GM12878 (cell line): ENCODE measurements around the gene KRTAP10-3.

Experiments used
- CBX3 ChIP-seq: fragments of 200-600 bp; sonication (generic); IDR thresholded peaks from 2 replicates; pipeline ENCODE4 v1.6.1; 2016; ENCODE audit warnings: low read depth, borderline replicate concordance
- CEBPB ChIP-seq, 2 experiments: fragments of 150-350 bp in 1 of 2; IDR thresholded peaks; 2 replicates each; pipeline ENCODE4 v1.6.1; 2012 to 2014; ENCODE audit warnings: low read depth in 2 of 2, low read length in 2 of 2, borderline replicate concordance in 1 of 2, inconsistent platforms in 1 of 2
- CTCF ChIP-seq, 3 experiments: IDR thresholded peaks in 2 of 3; conservative IDR thresholded peaks in 1 of 3; 2 replicates each; pipeline ENCODE4 v1.5.1; 2011; ENCODE audit warnings: low read depth in 3 of 3, low read length in 3 of 3, mild to moderate bottlenecking in 3 of 3, control low read depth in 2 of 3, moderate library complexity in 2 of 3, inconsistent platforms in 1 of 3, mixed read lengths in 1 of 3; ENCODE audit not compliant: control insufficient read depth in 2 of 3, insufficient read depth in 1 of 3; ENCODE audit errors: extremely low read depth in 1 of 3
- ESRRA ChIP-seq: IDR thresholded peaks from 2 replicates; pipeline ENCODE4 v1.6.1; 2012; ENCODE audit warnings: mild to moderate bottlenecking, low read length, improper control_type of control experiment
- TBL1XR1 ChIP-seq: IDR thresholded peaks from 2 replicates; pipeline ENCODE4 v1.6.1; 2012; ENCODE audit warnings: low read depth, low read length, improper control_type of control experiment

- TF ChIP-seq TBL1XR1: no peak
- no peak for TF ChIP-seq CTCF (IDR thresholded peaks at IDR 0.05 in 2 of 3, conservative IDR thresholded peaks at IDR 0.05 in 1 of 3; ENCODE audit: control insufficient read depth in 2 of 3, extremely low read depth in 1 of 3, insufficient read depth in 1 of 3, low read depth in 3 of 3, low read length in 3 of 3)
- TF ChIP-seq CEBPB (IDR thresholded peaks at IDR 0.05; ENCODE audit: borderline replicate concordance in 1 of 2, low read depth in 2 of 2, low read length in 2 of 2): no peak
- TF ChIP-seq CBX3: no peak
- no peak for TF ChIP-seq ESRRA
These were observed 7.8 kb downstream of the KRTAP10-3 start for GRCh38 chr21:44550807-44551206.
